ENCODE measurements around the gene RNF212B. TPM values are rescaled to one million over a fixed set of nuclear protein-coding genes. Genes with fewer than 3 reads are reported as not detected.
A peak's percentile ranks its signal among the peaks of the same experiment; 100 is the strongest.

Gene RNF212B
- total RNA-seq, 1 experiment from 2014 or later = 0.39 TPM

DNA sequence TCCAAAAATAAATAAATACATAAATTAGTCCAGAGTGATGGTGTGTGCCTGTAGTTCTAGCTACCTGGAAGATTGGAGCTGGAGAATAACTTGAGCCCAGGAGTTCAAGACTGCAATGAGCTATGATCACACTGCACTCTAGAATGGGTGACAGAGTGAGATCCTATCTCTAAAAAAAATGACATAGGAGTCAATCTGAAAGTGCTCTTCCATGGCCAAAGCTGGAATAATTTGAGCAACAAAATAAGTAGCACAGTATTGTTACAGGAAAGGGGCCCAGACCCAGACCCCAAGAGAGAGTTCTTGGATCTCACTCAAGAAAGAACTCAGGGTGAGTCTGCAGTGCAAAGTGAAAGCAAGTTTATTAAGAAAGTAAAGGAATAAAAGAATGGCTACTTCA lies 29.4 kb upstream of the RNF212B start:
- Histone ChIP-seq H2BK5ac (ENCODE audit: insufficient read length, low read length) (no peak overlapping the region), H3K23ac (ENCODE audit: insufficient read length, low read depth, low read length) (no peak overlapping the region), H2BK12ac (ENCODE audit: insufficient read length, low read depth, low read length) (no peak overlapping the region), H3K9ac (ENCODE audit: extremely low read depth, insufficient read length, low read length) (no peak overlapping the region), H4K91ac (ENCODE audit: insufficient read length, low read depth, low read length) (no peak overlapping the region), H3K27ac (ENCODE audit: insufficient read length, low read depth, low read length) (no peak overlapping the region), H2AK5ac (ENCODE audit: insufficient read length, low read length) (no peak overlapping the region), H3K79me1 (ENCODE audit: insufficient read depth, low read depth, low read length, poor library complexity, severe bottlenecking) (no peaks in the 10 kb centered on the region), H3K14ac (ENCODE audit: insufficient read depth, low read length) (no peak overlapping the region), H4K8ac (replicated peaks; ENCODE audit: insufficient read length, low read depth, low read length) (no peak overlapping the region), H3K79me2 (ENCODE audit: insufficient read depth, low read length) (no peaks in the 10 kb centered on the region), H3K4ac (ENCODE audit: low read depth, low read length) (no peak overlapping the region), H3K4me1 (ENCODE audit: insufficient read depth, low read length) (peaks cover 7% of the 10 kb centered on the region), H4K5ac (ENCODE audit: insufficient read length, low read depth, low read length) (no peak overlapping the region), H3K18ac (ENCODE audit: insufficient read length, low read depth, low read length) (no peak overlapping the region), H2BK20ac (ENCODE audit: low read depth, low read length, poor library complexity, severe bottlenecking) (no peak overlapping the region), H2BK120ac (ENCODE audit: low read depth, low read length, poor library complexity, severe bottlenecking) (no peak overlapping the region), H3K9me3 (ENCODE audit: control insufficient read depth, low read depth, low read length) (no peaks in the 10 kb centered on the region), H3K23me2 (ENCODE audit: insufficient read length, low read depth, low read length, poor library complexity, severe bottlenecking) (no peaks in the 10 kb centered on the region), H3T11ph (ENCODE audit: low read length) (no peak overlapping the region), H3K27me3 (ENCODE audit: insufficient read depth, low read length) (no peaks in the 10 kb centered on the region), H2AFZ (ENCODE audit: low read length) (no peak overlapping the region), H3K56ac (ENCODE audit: insufficient read length, low read depth, low read length) (no peak overlapping the region), H4K20me1 (ENCODE audit: control insufficient read depth, insufficient read depth, insufficient read length) (no peaks in the 10 kb centered on the region), H3K4me2 (ENCODE audit: insufficient read depth, insufficient read length, low read length) (no peak overlapping the region), H2BK15ac (ENCODE audit: low read depth, low read length) (no peak overlapping the region)
- Mint-ChIP-seq H3K4me3 (no peak overlapping the region), H3K27me3 (ENCODE audit: low read depth) (no peaks in the 10 kb centered on the region), H3K27ac (peak overlapping the region in 1 of 3 experiments; percentile 99; a peak in 2 of 7 replicates), H3K9me3 (no peaks in the 10 kb centered on the region; a peak in 1 of 5 replicates), H3K36me3 (ENCODE audit: insufficient read depth in 1 of 3, low read depth in 3 of 3) (peaks cover 0 to 2% (median 0%) of the 10 kb centered on the region in 3 experiments; a peak in 2 of 7 replicates), H3K4me1 (peaks cover 34 to 40% of the 10 kb centered on the region in 2 experiments)
- TF ChIP-seq, protein P1, sequence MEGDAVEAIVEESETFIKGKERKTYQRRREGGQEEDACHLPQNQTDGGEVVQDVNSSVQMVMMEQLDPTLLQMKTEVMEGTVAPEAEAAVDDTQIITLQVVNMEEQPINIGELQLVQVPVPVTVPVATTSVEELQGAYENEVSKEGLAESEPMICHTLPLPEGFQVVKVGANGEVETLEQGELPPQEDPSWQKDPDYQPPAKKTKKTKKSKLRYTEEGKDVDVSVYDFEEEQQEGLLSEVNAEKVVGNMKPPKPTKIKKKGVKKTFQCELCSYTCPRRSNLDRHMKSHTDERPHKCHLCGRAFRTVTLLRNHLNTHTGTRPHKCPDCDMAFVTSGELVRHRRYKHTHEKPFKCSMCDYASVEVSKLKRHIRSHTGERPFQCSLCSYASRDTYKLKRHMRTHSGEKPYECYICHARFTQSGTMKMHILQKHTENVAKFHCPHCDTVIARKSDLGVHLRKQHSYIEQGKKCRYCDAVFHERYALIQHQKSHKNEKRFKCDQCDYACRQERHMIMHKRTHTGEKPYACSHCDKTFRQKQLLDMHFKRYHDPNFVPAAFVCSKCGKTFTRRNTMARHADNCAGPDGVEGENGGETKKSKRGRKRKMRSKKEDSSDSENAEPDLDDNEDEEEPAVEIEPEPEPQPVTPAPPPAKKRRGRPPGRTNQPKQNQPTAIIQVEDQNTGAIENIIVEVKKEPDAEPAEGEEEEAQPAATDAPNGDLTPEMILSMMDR (conservative IDR thresholded peaks at IDR 0.05) = no peak
- no peak for DNase-seq
